Smooth muscle cell (in vitro differentiated cells): ENCODE measurements around the gene SCN3B. TPM values are rescaled to one million over a fixed set of nuclear protein-coding genes. Genes with fewer than 3 reads are reported as not detected.

Experiments
- DNase-seq: peaks from one replicate; lab custom pipeline; 2025; ENCODE audit not compliant: unreplicated experiment; lab: John Stamatoyannopoulos, UW
- H2AFZ ChIP-seq: fragments of 200-600 bp; sonication (generic); 2 replicates; pipeline ENCODE4 v1.6.0; 2016; ENCODE audit warnings: antibody characterized with exemption, low read depth, mild to moderate bottlenecking
- H3F3A ChIP-seq: fragments of 200-600 bp; sonication (generic); 2 replicates; pipeline ENCODE4 v1.6.0; 2017; ENCODE audit warnings: antibody characterized with exemption, low read depth
- H3K27ac ChIP-seq: fragments of 200-600 bp; sonication (generic); 2 replicates; pipeline ENCODE4 v1.5.1; 2016; ENCODE audit warnings: low read depth, mild to moderate bottlenecking
- H3K27me3 ChIP-seq: fragments of 200-600 bp; sonication (generic); 2 replicates; pipeline ENCODE4 v1.6.1; 2016; ENCODE audit warnings: low read depth, mild to moderate bottlenecking
- H3K36me3 ChIP-seq: fragments of 200-600 bp; sonication (generic); 2 replicates; pipeline ENCODE4 v1.5.1; 2016; ENCODE audit warnings: low read depth
- H3K4me1 ChIP-seq: fragments of 200-600 bp; sonication (generic); 2 replicates; pipeline ENCODE4 v1.5.1; 2016; ENCODE audit warnings: low read depth
- H3K4me2 ChIP-seq: fragments of 200-600 bp; sonication (generic); 2 replicates; pipeline ENCODE4 v1.6.0; 2016; ENCODE audit warnings: mild to moderate bottlenecking
- H3K4me3 ChIP-seq: fragments of 200-600 bp; sonication (generic); 2 replicates; pipeline ENCODE4 v1.5.1; 2016; ENCODE audit warnings: mild to moderate bottlenecking
- H3K79me2 ChIP-seq: fragments of 200-600 bp; sonication (generic); 2 replicates; pipeline ENCODE4 v1.6.0; 2016; ENCODE audit warnings: low read depth, mild to moderate bottlenecking
- H3K9ac ChIP-seq: fragments of 200-600 bp; sonication (generic); 2 replicates; pipeline ENCODE4 v1.6.0; 2016; ENCODE audit warnings: low read depth
- H3K9me3 ChIP-seq: fragments of 200-600 bp; sonication (generic); replicated peaks from 2 replicates; pipeline ENCODE4 v1.5.1; 2016; ENCODE audit warnings: low read depth
- H4K20me1 ChIP-seq: fragments of 200-600 bp; sonication (generic); 2 replicates; pipeline ENCODE4 v1.6.0; 2016; ENCODE audit warnings: low read depth
- WGBS: methylation state at CpG from one replicate; pipeline ENCODE4 v1.1.7; 2016; ENCODE audit warnings: low lambda C conversion rate; 5-methylcytosine and 5-hydroxymethylcytosine counted together
- polyA plus RNA-seq: library from polyadenylated mRNA; unstranded; fragments of >200 nt; fragmentation: Nextera tagmentation; extraction: Ambion mirVana; gene quantifications from 2 replicates; pipeline ENCODE4 v1.2.1, GENCODE V29; 2016
- total RNA-seq: library from RNA; depleted of rRNA; stranded (reverse); fragments of >200 nt; gene quantifications from 2 replicates; pipeline ENCODE4 v1.2.3, GENCODE V29; 2014
- TF ChIP-seq, protein P1 (sequence below): fragments of 200-600 bp; sonication (generic); IDR thresholded peaks from 2 replicates; pipeline ENCODE4 v1.5.1; 2017; ENCODE audit warnings: borderline replicate concordance, mild to moderate bottlenecking, antibody characterized with exemption; ENCODE audit not compliant: insufficient read depth, poor library complexity, severe bottlenecking

Gene SCN3B
- total and polyA plus RNA-seq, 2 experiments from 2014 or later, result under 0.01 to 0.23 TPM

DNA sequence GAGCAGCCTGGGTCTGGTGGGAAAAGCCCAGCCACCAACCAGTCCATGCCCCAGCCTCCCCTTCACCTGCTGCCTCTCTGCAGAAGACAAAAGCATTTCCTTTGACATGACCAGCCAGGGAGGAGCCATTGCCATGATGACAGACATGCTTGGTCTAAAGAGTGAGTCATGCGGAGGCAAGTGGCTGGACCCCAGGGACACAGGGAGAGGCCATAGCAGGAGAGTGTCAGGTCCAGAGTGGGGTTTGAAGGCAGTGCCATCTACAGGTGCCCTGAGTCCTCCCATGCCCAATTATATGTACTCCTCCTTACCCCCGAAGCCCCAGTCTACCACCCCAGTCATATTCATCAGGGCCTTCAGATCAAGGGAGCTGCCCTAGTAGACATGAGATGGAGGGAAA lies 67.4 kb downstream of the SCN3B start:
- Histone ChIP-seq H4K20me1 (no peaks in the 10 kb centered on the region), H3K27me3 (no peaks in the 10 kb centered on the region), H2AFZ (no peak overlapping the region), H3F3A (no peaks in the 10 kb centered on the region), H3K4me3 (no peak overlapping the region), H3K9me3 (no peaks in the 10 kb centered on the region), H3K36me3 (no peaks in the 10 kb centered on the region), H3K27ac (no peak overlapping the region), H3K79me2 (no peaks in the 10 kb centered on the region), H3K4me2 (no peak overlapping the region), H3K9ac (no peak overlapping the region), H3K4me1 (peaks cover 3% of the 10 kb centered on the region)
- TF ChIP-seq, protein P1, sequence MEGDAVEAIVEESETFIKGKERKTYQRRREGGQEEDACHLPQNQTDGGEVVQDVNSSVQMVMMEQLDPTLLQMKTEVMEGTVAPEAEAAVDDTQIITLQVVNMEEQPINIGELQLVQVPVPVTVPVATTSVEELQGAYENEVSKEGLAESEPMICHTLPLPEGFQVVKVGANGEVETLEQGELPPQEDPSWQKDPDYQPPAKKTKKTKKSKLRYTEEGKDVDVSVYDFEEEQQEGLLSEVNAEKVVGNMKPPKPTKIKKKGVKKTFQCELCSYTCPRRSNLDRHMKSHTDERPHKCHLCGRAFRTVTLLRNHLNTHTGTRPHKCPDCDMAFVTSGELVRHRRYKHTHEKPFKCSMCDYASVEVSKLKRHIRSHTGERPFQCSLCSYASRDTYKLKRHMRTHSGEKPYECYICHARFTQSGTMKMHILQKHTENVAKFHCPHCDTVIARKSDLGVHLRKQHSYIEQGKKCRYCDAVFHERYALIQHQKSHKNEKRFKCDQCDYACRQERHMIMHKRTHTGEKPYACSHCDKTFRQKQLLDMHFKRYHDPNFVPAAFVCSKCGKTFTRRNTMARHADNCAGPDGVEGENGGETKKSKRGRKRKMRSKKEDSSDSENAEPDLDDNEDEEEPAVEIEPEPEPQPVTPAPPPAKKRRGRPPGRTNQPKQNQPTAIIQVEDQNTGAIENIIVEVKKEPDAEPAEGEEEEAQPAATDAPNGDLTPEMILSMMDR, result no peak
- WGBS, result 97% methylated on average over 2 of the region's 2 CpGs
- no peak for DNase-seq

DNA sequence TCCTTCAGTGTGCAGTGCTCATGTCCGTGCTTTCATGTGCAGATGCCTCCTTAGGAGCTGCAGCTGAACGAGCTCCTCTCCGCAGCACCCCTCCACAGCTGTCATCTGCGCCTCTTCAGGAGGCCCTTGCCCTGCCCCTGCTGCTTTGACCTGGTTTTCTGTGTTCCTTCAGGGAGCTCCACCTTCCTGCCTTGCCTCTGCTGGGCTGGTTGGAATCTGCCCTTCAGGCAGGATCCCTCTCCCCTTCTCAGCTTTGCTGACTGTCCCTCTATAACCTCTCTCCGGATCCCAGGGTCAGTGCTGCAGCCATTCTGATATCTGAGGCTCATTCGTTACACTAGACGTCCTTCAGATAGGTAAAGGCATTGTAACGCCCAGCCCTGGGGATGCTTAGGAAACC lies 67.9 kb downstream of the SCN3B start:
- no peak overlapping the region for H3K9ac ChIP-seq
- peaks cover 3% of the 10 kb centered on the region for H3K4me1 ChIP-seq
- no peaks in the 10 kb centered on the region for H3K36me3 ChIP-seq
- H3K4me2 ChIP-seq, result no peak overlapping the region
- H3K27ac ChIP-seq, result no peak overlapping the region
- H3K4me3 ChIP-seq, result no peak overlapping the region
- no peak overlapping the region for H2AFZ ChIP-seq
- H3K9me3 ChIP-seq, result no peaks in the 10 kb centered on the region
- H3K27me3 ChIP-seq, result peaks cover 3% of the 10 kb centered on the region
- no peaks in the 10 kb centered on the region for H3F3A ChIP-seq
- DNase-seq, result no peak
- no peaks in the 10 kb centered on the region for H4K20me1 ChIP-seq
- 92% methylated on average over 8 of the region's 8 CpGs for WGBS
- H3K79me2 ChIP-seq, result no peaks in the 10 kb centered on the region
- TF ChIP-seq, protein P1, result no peak

DNA sequence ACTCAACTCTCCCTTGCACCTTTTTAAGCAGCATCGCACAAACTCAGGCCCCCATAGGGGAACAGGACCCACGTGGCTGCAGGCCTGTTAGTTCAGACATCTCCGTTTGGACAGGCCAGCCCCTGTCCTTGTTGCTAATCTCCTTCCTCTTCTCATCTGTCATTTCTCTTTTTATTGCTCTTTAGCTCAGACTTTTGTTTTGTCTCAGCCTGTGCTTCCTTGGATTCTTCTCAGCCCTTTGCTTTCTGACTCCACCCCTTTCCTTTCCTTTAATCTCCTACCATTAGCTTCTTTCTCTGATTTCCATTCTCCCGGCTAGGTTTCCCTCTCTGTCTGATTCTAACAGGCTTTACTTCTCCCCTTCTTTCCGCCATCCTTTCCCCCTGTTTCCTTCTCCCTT lies 68.7 kb downstream of the SCN3B start:
- peaks cover 10% of the 10 kb centered on the region for H3K27me3 ChIP-seq
- no peaks in the 10 kb centered on the region for H4K20me1 ChIP-seq
- no peak overlapping the region for H3K9ac ChIP-seq
- H3K27ac ChIP-seq, result no peak overlapping the region
- no peak overlapping the region for H3K4me2 ChIP-seq
- H3K36me3 ChIP-seq, result no peaks in the 10 kb centered on the region
- DNase-seq, result no peak
- H3K4me1 ChIP-seq, result peaks cover 3% of the 10 kb centered on the region
- 51% methylated on average over 5 of the region's 5 CpGs for WGBS
- TF ChIP-seq, protein P1, result no peak
- H2AFZ ChIP-seq, result no peak overlapping the region
- no peaks in the 10 kb centered on the region for H3K9me3 ChIP-seq
- no peaks in the 10 kb centered on the region for H3K79me2 ChIP-seq
- no peak overlapping the region for H3K4me3 ChIP-seq
- H3F3A ChIP-seq, result no peaks in the 10 kb centered on the region

DNA sequence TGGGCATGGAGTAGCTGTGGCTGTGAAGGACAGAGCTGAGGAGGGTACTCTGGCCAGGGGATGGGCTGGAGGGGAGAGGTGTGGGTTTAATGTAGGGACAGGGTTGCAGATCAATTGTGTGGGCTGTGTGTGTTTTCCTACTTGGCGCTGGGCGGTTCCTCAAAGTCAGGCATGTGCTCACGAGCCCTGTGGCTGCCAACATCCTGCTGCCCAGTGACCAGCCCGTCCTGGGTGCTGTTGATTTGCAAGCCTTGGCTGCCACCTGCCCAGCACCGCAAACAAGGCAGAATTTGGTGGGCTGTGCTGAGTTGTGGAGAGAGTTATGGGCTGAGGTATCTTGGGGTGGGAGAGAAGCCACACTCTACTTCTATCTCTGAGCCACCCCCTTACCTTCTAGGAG lies 69.2 kb downstream of the SCN3B start:
- no peaks in the 10 kb centered on the region for H4K20me1 ChIP-seq
- H3F3A ChIP-seq, result no peaks in the 10 kb centered on the region
- H3K79me2 ChIP-seq, result no peaks in the 10 kb centered on the region
- no peaks in the 10 kb centered on the region for H3K36me3 ChIP-seq
- no peak overlapping the region for H3K4me2 ChIP-seq
- no peak overlapping the region for H3K27ac ChIP-seq
- H3K9ac ChIP-seq, result no peak overlapping the region
- H3K4me1 ChIP-seq, result peaks cover 3% of the 10 kb centered on the region
- peaks cover 10% of the 10 kb centered on the region for H3K27me3 ChIP-seq
- TF ChIP-seq, protein P1, result no peak
- H2AFZ ChIP-seq, result no peak overlapping the region
- WGBS, result 99% methylated on average over 5 of the region's 5 CpGs
- H3K4me3 ChIP-seq, result no peak overlapping the region
- DNase-seq, result no peak
- H3K9me3 ChIP-seq, result no peaks in the 10 kb centered on the region
